GM12874 (cell line): Measurements from ENCODE around the gene EXD2.

Experiments
- CTCF ChIP-seq: IDR thresholded peaks from 2 replicates; pipeline ENCODE4 v1.5.1; 2011; ENCODE audit warnings: low read depth, mild to moderate bottlenecking, control low read depth, low read length, moderate library complexity; ENCODE audit not compliant: insufficient read depth

Gene EXD2

GRCh38 chr14:69275331-69275730, 84.0 kb downstream of the EXD2 start:
- TF ChIP-seq CTCF, result no peak

GRCh38 chr14:69280746-69281291, 89.5 kb downstream of the EXD2 start:
- TF ChIP-seq CTCF, result no peak

GRCh38 chr14:69281450-69282169, 90.3 kb downstream of the EXD2 start:
- TF ChIP-seq CTCF, result no peak

- TF ChIP-seq CTCF, result no peak
Observed at GRCh38 chr14:69282448-69282847, 91.2 kb downstream of the EXD2 start.

- TF ChIP-seq CTCF, result no peak
Observed at GRCh38 chr14:69284170-69284569, 92.9 kb downstream of the EXD2 start.

GRCh38 chr14:69285661-69286255, 94.5 kb downstream of the EXD2 start:
- no peak for TF ChIP-seq CTCF

- no peak for TF ChIP-seq CTCF
Observed at GRCh38 chr14:69287098-69288010, 96.1 kb downstream of the EXD2 start.
